Islet of Langerhans (tissue), 1 donor: ENCODE data around the gene CSAD.
"Not testable (repeated sequence)": the region's sequence is repeated elsewhere in the genome, so short reads cannot be mapped to it uniquely, and the experiment has no call there.

Source experiments
- FAIRE-seq: peaks from one replicate; lab custom pipeline; 2011; peaks lifted over from hg19 to GRCh38; lab: Jason Lieb, UNC

Gene CSAD

DNA sequence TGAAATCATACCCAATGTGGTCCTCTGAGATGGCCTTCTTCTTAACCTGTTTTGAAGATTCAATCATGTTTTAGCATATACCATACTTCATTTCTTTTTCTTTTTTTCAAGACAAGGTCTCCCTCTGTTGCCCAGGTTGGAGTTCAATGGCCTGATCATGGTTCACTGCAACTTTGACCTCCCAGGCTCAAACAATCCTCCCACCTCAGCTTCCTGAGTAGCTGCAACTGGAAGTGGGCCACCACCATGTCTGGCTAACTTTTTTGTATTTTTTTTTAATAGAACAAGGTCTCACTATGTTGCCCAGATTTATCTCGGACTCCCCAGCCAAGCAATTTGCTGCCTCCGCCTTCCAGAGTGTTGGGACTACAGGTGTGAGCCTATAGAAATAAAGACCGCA, 47.0 kb downstream of the CSAD start:
- no peak for FAIRE-seq

DNA sequence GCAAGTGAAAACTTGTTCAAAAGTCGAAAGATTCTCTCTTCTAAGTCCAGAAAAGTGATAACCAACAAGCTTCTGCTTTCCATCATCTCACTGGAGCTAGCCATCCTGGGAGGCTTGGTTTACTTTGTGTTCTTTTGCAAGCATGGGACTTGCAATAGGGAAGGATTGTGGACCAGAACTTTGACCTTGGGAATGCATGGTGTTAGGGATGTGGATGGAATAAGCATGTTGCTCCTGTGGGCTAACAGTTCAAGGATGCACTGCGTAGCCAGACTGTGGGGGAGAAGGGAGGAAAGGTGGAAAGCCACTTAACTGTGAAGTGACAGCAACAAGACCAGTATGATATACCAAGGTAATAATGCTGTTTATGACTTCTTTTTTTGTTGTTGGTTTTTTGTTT, 48.9 kb downstream of the CSAD start:
- FAIRE-seq, result no peak

- no peak for FAIRE-seq
Observed at GRCh38 chr12:53128780-53129569, 51.8 kb downstream of the CSAD start.

DNA sequence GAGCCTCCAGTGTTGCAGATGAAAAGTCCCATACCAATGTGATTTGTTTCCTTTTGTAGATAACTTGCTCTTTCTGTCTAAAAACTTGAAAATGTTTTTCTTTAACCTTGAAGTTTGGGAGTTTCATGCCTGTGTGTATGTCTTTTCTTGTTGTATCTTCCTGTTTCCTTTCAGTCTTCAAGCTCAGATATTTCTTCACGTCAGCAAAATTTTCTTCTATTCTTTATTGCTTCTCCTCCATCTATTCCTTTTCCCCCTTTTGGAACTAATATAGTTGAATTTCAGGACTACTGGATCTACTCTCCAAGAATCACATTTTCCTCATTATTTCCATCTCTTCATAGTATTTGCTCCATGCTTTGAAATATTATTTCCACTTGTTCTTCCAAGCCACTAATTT, 53.6 kb downstream of the CSAD start:
- FAIRE-seq, result no peak

DNA sequence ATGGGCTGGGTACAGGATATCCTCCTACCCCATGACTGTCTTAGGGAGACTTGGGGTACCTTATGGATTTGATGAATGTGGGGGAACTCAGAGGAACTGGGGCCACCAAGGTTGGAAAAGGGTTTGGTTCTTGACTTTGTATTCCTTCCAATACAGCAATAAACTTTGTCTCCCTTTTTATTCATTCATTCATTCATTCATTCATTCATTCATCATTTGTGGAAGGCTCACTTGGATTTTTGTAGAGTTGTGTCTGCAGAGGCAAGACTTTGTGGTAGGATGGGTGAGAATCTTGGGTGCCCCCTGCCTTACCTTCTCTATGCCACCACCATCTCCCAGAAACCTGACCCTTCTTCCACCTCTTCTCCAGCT, 56.4 kb downstream of the CSAD start:
- FAIRE-seq, result no peak

GRCh38 chr12:53123578-53124351, 57.0 kb downstream of the CSAD start:
- no peak for FAIRE-seq

DNA sequence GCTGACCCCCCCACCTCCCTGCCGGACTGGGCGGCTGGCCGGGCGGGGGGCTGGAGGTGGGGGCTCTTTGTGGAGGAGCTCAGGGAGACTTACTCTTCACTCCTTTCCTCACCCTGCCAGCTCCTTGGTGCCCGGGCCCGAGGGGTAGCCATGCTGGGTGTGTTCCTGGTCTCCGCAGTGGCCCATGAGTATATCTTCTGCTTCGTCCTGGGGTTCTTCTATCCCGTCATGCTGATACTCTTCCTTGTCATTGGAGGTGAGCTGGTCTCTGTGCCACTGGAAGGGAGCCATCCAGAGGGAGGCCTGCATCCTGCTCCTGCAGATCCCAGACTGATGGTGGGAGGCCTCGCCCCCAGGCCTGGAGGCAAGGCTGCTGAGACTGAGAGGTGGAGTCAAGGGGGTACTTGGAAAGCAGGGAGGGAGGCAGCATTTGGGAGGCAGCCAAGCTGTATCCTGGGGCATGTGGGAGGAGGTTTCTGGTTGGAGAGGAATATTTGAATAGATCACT, 57.7 kb downstream of the CSAD start:
- FAIRE-seq, result no peak

GRCh38 chr12:53120685-53121525, 59.8 kb downstream of the CSAD start:
- no peak for FAIRE-seq

DNA sequence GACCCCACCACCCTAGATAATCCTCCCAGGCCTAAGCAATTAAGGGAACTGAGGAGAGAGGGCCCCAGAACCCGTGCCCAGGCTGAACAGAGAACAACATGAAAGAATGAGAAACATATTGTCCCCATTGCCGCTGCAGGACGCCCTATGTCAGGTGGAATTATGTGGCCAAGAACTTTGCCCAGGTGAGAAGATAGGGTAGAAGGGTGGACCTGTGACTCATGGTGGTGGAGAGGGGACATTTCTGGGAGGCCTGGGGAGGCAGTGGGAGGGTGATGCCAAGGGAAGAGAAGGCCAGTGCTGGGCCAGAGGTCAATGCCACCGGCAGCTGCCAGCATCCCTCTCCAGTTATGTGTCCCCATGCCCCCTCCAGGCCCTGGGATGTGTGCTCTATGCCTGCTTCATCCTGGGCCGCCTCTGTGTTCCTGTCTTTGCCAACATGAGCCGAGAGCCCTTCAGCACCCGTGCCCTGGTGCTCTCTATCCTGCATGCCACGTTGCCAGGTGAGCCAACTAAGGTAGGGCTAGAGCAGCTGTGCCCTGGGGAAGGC, 61.9 kb downstream of the CSAD start:
- no peak for FAIRE-seq

DNA sequence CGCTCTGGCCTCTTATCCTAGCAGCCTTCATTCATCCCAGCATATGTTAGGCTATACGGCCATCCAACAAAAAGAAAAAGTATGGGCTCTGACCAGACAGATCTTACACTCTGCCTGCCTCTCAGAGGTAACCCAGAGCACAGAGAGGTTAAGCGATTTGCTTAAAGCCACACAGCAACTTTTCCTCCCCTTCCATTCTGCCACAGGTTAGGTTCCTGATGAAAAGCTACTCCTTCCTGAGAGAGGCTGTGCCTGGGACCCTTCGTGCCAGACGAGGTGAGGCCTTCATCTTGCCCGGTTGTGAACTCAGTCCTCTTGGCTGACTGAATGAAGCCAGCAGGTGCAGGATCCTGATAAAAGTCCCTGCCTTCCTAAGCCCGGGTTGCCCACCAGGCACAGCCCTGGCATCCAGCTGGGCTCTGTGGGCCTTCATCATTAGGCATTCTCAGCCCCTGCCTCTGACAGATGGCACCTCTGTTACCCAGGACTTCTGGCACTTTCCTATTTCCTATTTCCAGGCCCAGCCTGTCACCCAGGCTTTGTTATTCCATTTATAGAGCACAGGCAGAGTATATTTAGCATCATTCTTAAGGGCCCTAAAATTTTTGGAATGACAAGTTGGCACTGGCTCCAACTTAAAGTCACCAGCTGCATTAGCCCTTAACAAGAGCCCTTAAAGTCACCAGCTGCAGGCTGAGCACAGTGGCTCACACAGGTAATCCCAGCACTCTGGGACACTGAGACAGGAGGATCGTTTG, 64.7 kb downstream of the CSAD start:
- FAIRE-seq, result no peak

GRCh38 chr12:53115112-53115890, 65.4 kb downstream of the CSAD start:
- no peak for FAIRE-seq

GRCh38 chr12:53113951-53114350, 66.8 kb downstream of the CSAD start:
- FAIRE-seq, result no peak

DNA sequence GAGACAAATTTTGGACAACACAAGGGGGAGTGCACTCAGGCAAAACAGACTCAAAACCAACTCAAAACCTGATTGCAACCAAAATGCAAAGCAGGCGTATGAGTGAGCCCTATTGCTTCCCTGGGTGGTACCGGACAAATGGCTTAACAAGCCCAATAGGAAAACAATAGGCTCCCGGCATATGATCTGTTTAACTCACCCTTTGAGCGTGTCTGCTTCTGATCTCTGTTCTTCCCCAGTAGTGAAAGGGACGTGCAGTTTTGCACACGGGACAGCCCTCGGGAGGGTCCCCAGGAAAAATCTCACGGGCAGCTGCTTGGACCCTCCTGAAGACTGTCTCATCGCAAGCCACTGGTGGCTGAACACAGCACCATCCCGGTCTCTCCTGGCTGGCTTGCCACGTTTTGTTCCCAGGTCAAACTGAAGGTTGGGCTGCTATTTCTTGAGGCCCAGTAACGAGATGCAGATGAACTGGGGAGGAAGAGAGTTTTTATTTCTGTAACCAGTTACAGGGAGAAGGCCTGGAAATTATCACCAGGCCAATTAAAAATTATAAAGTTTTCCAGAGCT, 67.5 kb downstream of the CSAD start:
- no peak for FAIRE-seq

GRCh38 chr12:53112431-53112830, 68.3 kb downstream of the CSAD start:
- not testable (repeated sequence) for FAIRE-seq
